Activated T-cell treated with anti-CD3 and anti-CD28 coated beads for 4 hours (primary cell): ENCODE measurements around the gene EBF4.
"Not testable (repeated sequence)": the region's sequence is repeated elsewhere in the genome, so short reads cannot be mapped to it uniquely, and the experiment has no call there.

Experiments
- DNase-seq: peaks from one replicate; pipeline ENCODE4 v3.0.0-alpha.2; 2020

The EBF4 gene

GRCh38 chr20:2759603-2760296 is 67.2 kb downstream of the EBF4 start:
- DNase-seq: no peak

- DNase-seq: no peak
Observed at GRCh38 chr20:2760297-2760951, 67.8 kb downstream of the EBF4 start.

- DNase-seq: no peak
Observed at GRCh38 chr20:2760952-2761305, 68.3 kb downstream of the EBF4 start.

GRCh38 chr20:2761885-2762284 is 69.3 kb downstream of the EBF4 start:
- no peak for DNase-seq

- no peak for DNase-seq
Observed at GRCh38 chr20:2762578-2763131, 70.1 kb downstream of the EBF4 start.

- no peak for DNase-seq
Observed at GRCh38 chr20:2763186-2763585, 70.6 kb downstream of the EBF4 start.

- no peak for DNase-seq
Observed at GRCh38 chr20:2767768-2768631, 75.4 kb downstream of the EBF4 start.

GRCh38 chr20:2768632-2769015 is 76.0 kb downstream of the EBF4 start:
- no peak for DNase-seq

- DNase-seq: not testable (repeated sequence)
Observed at GRCh38 chr20:2770091-2770490, 77.5 kb downstream of the EBF4 start.

GRCh38 chr20:2771631-2772080 is 79.1 kb downstream of the EBF4 start:
- no peak for DNase-seq

- no peak for DNase-seq
Observed at GRCh38 chr20:2773812-2774211, 81.2 kb downstream of the EBF4 start.

- DNase-seq: no peak
Observed at GRCh38 chr20:2775139-2775538, 82.6 kb downstream of the EBF4 start.

GRCh38 chr20:2778602-2779321 is 86.2 kb downstream of the EBF4 start:
- no peak for DNase-seq

- DNase-seq: no peak
Observed at GRCh38 chr20:2780948-2781347, 88.4 kb downstream of the EBF4 start.

GRCh38 chr20:2783908-2784566 is 91.5 kb downstream of the EBF4 start:
- no peak for DNase-seq

GRCh38 chr20:2793471-2793870 is 100.9 kb downstream of the EBF4 start:
- no peak for DNase-seq

- DNase-seq: no peak
Observed at GRCh38 chr20:2794202-2794748, 101.7 kb downstream of the EBF4 start.

- DNase-seq: no peak
Observed at GRCh38 chr20:2794866-2795447, 102.4 kb downstream of the EBF4 start.

GRCh38 chr20:2795451-2795850 is 102.9 kb downstream of the EBF4 start:
- DNase-seq: no peak

- DNase-seq: no peak
Observed at GRCh38 chr20:2796011-2796660, 103.6 kb downstream of the EBF4 start.
